ENCODE results near the gene LRRK1. TPM values are rescaled to one million over a fixed set of nuclear protein-coding genes. Genes with fewer than 3 reads are reported as not detected.

The LRRK1 gene
- total RNA-seq, 4 donors from 2014 or later, result 2.6 to 36.6 (median 13.1) TPM

DNA sequence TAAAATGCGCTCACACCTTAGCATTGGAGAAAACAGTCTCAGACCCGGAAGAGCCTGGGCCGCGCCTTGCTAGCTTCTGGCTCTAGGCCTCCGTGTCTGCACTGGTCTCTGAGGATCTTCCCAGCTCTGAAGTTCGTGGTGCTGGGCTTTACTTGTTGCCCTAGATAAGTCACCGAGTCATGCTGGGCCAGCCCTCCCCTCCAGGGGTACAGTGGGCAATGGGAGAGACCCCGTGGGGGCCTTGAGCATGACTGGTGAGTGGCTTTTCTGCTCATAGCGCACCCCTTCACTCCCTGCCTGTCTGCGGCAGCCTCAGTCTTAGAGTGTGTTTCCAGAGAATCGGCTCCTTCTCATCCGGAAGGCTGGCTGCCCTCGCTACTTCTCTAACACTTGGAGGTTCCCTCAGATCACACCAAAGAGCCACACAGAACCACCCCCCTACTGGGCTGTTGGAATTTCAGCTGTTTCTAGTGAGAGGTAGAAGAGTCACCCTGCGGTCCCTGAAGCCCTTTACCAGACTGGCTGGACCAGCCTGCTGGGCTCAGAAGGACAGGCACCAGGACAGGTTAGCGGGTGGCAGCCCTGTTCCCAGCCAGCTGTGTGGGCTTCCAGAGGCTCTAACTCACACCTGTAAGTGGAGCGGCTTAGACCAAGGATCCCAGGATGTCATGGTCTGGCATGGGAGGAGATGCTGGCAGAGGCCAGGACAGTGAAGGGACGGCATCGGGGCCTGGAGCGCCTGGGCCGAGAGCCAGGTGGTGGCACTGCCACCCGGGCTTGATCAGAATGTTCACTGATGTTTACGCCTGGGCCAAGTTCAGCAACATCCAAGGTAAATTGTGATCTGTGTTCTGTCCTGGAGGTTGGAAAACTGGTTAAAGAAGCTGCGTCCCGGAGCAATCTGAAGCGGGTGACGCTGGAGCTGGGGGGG is 21.7 kb upstream of the LRRK1 start:
- Histone ChIP-seq H3K4me3 (no peak overlapping the region), H3K4me1 (peaks cover 7 to 11% of the 10 kb centered on the region in 2 donors), H3K9me3 (no peaks in the 10 kb centered on the region), H3K27me3 (no peaks in the 10 kb centered on the region), H3K27ac (no peak overlapping the region), H3K36me3 (no peaks in the 10 kb centered on the region)
- intact Hi-C loops (cut with DNase I; ENCODE audit: low total_unique reads), result no loop called here
- TF ChIP-seq POLR2A (IDR thresholded peaks at IDR 0.05), result no peak
- TF ChIP-seq, protein P1, sequence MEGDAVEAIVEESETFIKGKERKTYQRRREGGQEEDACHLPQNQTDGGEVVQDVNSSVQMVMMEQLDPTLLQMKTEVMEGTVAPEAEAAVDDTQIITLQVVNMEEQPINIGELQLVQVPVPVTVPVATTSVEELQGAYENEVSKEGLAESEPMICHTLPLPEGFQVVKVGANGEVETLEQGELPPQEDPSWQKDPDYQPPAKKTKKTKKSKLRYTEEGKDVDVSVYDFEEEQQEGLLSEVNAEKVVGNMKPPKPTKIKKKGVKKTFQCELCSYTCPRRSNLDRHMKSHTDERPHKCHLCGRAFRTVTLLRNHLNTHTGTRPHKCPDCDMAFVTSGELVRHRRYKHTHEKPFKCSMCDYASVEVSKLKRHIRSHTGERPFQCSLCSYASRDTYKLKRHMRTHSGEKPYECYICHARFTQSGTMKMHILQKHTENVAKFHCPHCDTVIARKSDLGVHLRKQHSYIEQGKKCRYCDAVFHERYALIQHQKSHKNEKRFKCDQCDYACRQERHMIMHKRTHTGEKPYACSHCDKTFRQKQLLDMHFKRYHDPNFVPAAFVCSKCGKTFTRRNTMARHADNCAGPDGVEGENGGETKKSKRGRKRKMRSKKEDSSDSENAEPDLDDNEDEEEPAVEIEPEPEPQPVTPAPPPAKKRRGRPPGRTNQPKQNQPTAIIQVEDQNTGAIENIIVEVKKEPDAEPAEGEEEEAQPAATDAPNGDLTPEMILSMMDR (IDR thresholded peaks at IDR 0.05), result no peak
- no peak for DNase-seq

DNA sequence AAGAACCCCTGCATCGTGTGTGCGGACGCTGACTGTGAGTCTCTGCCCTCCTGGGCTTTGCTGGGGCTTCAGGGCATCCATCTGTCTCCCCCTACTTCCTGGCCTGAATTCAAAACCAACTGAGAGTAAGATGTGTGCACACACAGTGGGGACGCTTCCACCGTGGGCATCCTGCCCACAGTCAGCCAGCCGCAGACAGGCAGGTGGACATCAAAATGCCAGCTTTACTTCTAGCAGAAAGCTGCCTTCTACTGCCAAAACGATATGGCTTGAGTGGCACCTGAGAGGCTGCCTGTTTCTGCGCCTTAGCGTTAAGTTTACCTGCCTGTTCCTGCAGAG is 21.0 kb upstream of the LRRK1 start:
- intact Hi-C loops (cut with DNase I; ENCODE audit: low total_unique reads), result no loop called here
- H3K4me3 ChIP-seq, result no peak overlapping the region
- TF ChIP-seq POLR2A (IDR thresholded peaks at IDR 0.05), result no peak
- TF ChIP-seq, protein P1 (IDR thresholded peaks at IDR 0.05), result no peak
- no peaks in the 10 kb centered on the region for H3K27me3 ChIP-seq
- no peak overlapping the region for H3K27ac ChIP-seq
- no peaks in the 10 kb centered on the region for H3K36me3 ChIP-seq
- no peak for DNase-seq
- H3K4me1 ChIP-seq, result peaks cover 7 to 11% of the 10 kb centered on the region in 2 donors
- H3K9me3 ChIP-seq, result no peaks in the 10 kb centered on the region

DNA sequence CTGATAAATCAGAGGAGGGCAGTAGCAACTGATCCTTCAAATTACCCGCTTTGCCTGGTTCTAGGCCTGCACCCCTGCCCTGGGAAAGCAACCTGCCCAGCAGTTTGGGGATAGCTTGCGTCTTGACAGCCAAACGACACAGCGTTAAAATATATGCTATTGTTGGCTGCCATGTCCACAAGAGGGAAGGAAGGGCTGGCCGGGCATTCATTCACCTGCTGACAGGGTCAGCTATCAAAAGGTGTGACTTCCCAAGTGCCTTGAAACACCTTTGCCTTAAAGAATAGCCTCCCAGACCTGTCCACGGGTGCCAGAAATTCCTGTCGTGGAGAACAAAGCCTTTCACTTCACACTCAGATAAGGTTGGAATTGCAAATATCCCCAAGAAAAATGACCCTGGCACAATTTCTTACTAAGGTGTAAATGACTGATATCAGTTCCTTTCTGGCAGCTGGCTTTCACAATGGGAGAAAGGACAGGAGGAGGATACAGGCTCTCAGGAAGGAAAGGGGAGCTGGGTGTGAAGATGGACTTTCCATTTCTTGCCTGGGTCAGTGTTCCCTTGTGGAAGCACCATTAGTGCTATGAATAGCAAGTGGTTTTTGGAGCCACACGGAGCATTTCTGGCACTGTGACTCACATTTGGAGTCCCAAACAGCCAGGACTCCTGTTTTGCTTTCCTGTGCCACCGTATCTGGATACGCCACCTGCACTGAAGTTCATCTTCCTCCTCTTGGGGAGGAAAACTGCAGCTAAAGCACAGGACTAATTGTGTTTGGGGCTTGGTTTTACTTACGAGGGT is 20.3 kb upstream of the LRRK1 start:
- H3K4me1 ChIP-seq, result peaks cover 7 to 11% of the 10 kb centered on the region in 2 donors
- no peaks in the 10 kb centered on the region for H3K36me3 ChIP-seq
- TF ChIP-seq POLR2A (IDR thresholded peaks at IDR 0.05), result no peak
- TF ChIP-seq, protein P1 (IDR thresholded peaks at IDR 0.05), result no peak
- H3K9me3 ChIP-seq, result no peaks in the 10 kb centered on the region
- no peak overlapping the region for H3K4me3 ChIP-seq
- H3K27me3 ChIP-seq, result no peaks in the 10 kb centered on the region
- intact Hi-C loops (cut with DNase I; ENCODE audit: low total_unique reads), result no loop called here
- no peak for DNase-seq
- H3K27ac ChIP-seq, result peak overlapping the region; percentile 83 to 86

DNA sequence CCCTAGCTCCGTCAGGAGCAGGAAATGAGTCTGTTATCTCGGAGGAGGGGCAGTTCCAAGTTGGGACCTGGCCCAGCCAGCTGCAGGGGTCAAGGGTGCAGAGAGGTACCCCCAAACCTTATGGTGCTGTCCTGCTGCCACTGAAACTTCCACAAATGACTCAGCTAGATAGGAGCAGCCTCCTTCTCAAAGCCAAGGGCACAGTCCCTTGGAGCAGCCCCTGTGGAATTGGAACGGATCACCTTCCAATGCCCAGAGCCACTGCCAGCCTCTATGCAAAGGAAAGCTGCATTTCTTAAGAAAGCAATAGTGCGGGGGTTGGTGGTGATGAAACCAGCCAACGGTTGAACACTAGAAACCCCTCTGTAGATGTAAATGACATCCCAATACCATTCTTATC is 19.6 kb upstream of the LRRK1 start:
- no peak overlapping the region for H3K4me3 ChIP-seq
- intact Hi-C loops (cut with DNase I; ENCODE audit: low total_unique reads), result no loop called here
- H3K27me3 ChIP-seq, result no peaks in the 10 kb centered on the region
- TF ChIP-seq, protein P1 (IDR thresholded peaks at IDR 0.05), result no peak
- TF ChIP-seq POLR2A (IDR thresholded peaks at IDR 0.05), result no peak
- no peaks in the 10 kb centered on the region for H3K9me3 ChIP-seq
- H3K27ac ChIP-seq, result peak overlapping the region; percentile 83 to 86
- no peak for DNase-seq
- H3K4me1 ChIP-seq, result peaks cover 7 to 11% of the 10 kb centered on the region in 2 donors
- H3K36me3 ChIP-seq, result no peaks in the 10 kb centered on the region

Data from uterus (tissue), 4 donors.